Activated effector memory CD4-positive, alpha-beta T cell treated with anti-CD3 and anti-CD28 coated beads, Interleukin-2, amount 50 U/mL, for 16 hours (primary cell): ENCODE data around the gene SLC5A10.
"Not testable (repeated sequence)": the region's sequence is repeated elsewhere in the genome, so short reads cannot be mapped to it uniquely, and the experiment has no call there.

Experiments
- DNase-seq: peaks from one replicate; pipeline ENCODE4 v3.0.0-alpha.2; 2020

Gene SLC5A10

DNA sequence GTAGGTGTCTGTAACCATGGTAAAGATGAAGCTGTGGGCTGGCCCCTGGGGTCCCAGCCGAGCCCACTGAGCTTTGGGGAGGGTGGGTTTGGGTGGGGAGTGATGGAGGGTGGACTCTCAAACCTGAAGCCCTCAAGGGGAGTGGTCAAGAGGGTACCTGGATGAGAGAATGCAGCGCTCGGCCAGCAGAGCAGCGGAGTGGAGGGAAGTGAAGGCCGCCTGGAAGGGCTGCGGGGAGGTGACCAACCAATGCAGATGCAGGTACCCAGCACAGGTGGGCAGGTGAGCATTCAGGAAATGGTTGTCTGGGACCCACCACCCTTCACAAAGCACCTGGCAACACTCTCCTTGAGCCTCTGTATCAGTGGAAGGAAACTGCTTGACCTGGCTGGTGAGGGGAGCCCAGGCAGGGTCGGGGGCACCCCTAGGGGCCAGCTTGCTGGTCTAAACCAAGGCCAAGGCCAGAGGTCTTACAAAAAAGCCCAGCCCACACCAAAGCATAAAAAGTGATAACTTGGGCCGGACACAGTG, 3.4 kb upstream of the SLC5A10 start:
- DNase-seq, result no peak

DNA sequence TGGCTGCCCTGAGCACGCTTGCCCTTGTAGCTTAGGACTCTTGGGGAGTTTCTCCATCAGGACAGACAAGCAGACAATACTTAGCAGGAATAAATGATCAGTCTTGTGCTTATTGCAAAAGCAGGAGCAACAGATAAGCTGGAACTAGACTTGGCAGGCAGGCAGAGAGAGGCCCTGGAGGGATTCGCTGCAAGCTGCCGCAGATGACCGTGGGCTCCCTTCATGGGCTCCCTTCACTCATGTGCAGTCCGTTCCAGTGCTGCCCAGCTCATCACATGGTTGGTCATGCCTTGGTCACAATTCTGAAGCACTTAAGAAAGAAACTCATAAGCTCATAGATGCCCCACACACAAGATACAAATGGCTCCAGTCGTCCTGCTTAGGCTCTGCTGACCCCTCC, 2.4 kb upstream of the SLC5A10 start:
- DNase-seq, result no peak

DNA sequence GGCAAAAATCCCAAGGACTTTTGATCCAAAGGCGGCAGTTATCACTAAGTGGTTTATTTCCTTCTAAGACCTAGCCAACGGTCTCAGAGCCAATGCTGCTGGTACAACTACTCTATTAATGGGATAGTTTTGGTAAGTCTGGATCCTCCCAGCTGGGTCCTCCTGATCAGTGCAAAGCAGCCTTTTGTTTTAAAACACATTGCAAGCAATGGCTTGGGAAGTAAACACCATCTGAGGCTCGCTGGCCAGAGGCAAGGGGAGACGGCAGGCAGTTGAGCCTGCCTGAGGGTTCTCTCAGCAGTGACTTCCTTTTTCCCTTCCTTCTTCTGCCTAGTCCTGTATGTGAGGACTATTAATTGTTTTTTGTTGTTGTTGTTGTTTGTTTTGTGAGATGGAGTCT, 1.6 kb upstream of the SLC5A10 start:
- no peak for DNase-seq

DNA sequence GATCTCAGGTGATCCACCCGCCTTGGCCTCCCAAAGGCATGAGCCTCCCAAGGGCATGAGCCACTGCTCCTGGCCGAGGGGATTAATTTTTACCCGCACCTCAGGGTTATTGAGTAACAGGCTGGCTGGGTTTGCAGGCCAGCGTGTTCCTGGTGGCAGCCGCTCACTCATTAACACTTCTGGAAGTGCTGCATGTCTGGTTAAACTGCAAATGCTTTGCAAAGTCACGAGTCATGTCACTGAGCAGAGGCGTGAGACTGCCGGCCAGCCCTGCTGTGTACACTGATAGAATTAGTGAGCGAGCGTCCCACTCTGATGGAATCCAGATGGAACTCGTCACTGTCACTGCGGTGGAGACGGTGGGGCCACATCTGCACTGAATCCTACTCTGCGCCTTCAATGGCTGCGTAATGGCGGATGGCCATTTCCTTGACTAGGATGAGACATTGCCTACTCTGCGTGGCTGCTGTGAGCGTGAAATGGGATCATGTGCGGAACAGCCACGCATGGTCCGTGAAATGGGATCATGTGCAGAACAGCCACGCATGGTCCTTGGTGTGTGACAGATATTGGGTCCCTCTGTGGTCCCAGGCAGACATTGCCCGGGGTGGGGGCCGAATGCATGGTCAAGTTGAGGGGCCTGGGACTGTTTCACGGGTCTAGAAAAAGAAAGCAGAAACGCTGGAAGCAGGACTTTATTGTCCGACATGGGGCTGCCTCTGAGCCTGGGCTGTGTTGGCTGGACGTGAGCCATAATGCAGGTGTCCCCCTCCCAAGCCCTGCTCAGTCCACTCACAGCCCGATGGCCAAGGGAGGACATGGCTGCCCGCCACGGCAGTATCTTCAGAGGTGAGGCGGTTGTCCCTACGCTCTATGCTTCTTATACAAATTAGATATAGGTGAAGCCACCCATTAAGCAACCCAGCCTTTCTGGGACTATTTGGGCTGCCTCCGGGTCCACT, 740 bp upstream of the SLC5A10 start:
- no peak for DNase-seq

DNA sequence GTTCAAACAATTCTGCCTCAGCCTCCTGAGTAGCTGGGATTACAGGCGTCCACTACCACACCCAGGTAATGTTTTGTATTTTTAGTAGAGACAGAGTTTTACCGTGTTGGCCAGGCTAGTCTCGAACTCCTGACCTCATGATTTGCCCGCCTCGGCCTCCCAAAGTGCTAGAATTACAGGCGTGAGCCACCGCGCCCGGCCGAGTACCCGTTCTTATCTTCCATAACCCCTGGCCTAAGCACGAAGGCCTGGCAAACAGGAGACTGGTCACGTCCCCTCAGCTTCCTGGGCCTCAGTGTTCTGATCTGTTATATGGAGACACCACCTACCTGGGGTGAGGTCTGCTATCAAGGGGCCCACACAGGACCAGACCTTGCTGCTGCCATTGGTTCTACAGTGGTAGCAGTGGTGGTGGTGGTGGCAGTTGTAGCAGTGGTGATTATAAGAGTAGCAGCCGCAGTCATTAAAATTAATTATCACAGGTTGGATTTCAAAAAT, 1.3 kb downstream of the SLC5A10 start:
- no peak for DNase-seq

DNA sequence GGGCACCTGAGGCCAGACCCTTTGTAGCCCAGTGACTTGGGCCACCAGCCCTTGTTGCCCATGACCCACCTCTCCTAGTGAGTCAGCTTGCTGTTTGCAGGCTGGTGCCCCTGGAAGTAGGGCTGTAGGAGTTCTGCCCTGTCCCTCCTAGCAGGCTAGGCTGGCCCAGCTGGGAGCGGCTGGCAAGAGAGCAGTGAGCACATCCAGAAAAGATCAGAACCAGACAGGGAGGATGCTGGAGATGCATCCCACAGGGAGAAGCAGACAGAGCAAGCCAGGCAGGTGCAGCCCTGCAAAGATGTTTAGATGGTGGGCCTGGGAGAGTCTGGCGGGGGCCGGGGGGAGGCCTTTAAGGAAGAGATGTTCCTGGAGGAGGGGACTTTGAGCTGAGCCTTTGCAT, 2.4 kb downstream of the SLC5A10 start:
- DNase-seq, result no peak

DNA sequence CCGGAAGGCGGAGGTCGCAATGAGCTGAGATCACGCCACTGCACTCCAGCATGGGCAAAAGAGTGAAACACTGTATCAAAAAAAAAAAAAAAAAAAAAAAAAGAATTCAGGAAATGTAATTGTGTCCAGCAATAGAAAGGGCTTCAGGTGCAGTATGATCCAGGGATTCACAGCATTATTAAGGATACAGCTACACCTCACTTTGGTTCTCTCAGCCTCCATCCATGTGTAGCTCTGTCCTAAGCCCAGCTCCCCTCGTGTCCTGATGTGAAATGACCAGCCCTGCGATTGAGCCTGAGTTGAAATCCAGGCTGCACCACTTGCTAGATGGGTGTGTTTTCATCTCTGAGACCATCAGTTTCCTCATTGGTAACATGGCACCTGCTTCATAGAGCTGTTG, 3.0 kb downstream of the SLC5A10 start:
- DNase-seq, result no peak

DNA sequence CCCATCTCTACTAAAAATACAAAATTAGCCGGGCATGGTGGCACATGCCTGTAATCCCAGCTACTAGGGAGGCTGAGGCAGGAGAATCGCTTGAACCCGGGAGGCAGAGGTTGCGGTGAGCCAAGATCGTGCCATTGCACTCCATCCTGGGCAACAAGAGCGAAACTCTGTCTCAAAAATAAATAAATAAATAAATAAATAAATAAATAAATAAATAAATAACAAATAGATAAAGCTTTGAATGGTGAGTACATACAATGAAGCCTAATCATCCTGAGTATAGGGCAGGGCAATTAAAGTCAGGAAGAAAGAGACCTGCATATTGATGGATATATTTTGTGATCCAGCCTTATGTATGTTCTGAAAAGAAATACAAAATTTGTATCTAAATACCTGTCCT, 4.1 kb downstream of the SLC5A10 start:
- DNase-seq, result not testable (repeated sequence)

DNA sequence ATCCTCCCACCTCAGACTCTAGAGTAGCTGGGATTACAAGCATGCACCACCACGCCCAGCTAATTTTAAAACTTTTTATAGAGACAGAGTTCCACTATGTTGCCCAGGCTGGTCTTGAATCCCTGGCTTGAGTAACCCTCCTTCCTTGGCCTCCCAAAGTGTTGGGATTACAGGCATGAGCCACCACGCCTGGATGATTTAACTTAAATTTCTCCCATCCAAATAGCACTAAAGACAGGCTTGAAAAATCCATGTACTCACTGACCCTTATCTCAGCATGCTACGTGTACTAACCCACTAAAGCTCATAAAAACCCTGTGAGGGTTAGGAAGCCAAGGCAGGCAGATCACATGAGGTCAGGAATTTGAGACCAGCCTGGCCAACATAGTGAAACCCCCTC, 4.6 kb downstream of the SLC5A10 start:
- DNase-seq, result no peak

DNA sequence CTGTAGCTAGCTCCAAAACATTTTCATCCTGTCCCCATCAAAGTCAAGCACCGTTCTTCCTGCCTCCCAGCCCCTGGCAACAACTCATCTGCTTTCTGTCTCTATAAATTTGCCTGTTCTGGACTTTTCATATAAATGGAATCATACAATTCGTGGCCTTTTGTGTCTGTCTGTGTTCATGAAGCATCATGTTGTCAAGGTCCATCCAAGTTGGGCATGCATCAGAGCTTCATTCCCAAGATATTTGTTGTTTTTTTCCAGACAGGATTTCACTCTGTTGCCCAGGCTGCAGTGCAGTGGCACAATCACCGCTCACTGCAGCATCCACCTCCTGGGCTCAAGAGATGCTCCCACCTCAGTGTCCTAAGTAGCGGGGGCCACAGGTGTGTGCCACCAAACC, 5.9 kb downstream of the SLC5A10 start:
- DNase-seq, result no peak

DNA sequence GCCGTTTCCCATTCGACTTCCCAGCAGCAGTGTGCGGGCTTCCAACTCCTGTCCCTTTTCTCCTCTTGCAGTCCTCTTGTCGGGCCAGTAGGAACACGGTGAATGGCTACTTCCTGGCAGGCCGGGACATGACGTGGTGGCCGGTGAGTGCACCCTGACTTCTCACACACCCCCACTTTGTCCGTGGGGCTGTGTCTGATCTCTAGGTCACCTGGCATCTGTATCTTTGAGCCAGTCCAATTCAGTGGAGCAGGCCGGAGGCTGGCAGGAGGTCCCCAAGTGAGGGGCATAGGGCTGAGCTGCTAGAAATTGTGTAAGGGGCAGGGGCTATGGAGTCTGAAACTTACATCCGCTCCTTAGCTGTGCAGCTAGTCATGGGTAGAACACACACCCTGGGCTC, 6.6 kb downstream of the SLC5A10 start:
- no peak for DNase-seq

DNA sequence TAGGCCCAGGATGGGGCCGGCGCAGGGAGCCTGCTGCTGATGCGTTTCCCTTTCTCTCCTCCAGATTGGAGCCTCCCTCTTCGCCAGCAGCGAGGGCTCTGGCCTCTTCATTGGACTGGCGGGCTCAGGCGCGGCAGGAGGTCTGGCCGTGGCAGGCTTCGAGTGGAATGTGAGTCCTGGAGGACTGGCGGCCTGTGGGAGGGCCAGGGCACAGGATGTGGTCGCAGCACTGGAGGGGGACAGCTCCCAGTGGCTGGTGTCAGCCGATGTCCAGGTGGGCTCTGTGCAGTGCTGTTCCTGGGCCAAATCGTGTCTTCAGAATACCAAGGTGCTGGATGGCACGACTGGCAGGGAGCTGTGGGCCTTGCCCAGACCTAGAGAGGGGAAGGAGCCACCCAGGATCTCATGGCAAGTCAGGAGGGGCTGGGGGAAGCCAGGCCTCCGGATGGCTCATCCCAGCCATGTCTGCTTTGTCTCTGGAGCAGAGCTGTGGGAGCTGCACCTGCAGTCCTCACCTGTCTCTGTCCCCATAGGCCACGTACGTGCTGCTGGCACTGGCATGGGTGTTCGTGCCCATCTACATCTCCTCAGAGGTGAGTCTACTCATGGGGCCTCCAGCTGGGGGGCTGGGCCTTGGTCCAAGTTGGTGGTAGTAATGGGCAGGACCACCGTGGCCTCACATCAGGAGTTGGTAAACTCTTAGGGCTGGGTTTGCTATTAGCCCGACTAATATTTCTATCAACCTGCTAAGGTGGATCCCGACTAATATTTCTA, 7.3 kb downstream of the SLC5A10 start:
- no peak for DNase-seq

DNA sequence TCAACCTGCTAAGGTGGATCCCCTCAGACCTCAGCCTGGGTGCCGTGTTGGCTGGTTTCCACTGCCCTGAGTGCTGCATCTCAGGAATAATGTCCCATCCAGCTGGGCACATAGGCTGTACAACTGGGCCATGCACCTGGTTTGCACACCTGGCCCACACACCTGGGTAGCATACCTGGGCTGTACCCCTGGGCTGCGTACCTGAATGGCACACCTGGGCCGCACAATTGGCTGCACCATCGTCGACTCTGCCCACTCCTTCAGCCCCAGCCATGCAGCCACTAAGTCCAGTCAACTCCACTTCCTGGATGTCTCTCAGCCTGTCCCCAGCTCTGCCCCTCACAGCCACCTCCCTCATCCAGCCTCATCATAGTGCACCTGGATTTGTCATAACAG, 7.9 kb downstream of the SLC5A10 start:
- DNase-seq, result no peak

DNA sequence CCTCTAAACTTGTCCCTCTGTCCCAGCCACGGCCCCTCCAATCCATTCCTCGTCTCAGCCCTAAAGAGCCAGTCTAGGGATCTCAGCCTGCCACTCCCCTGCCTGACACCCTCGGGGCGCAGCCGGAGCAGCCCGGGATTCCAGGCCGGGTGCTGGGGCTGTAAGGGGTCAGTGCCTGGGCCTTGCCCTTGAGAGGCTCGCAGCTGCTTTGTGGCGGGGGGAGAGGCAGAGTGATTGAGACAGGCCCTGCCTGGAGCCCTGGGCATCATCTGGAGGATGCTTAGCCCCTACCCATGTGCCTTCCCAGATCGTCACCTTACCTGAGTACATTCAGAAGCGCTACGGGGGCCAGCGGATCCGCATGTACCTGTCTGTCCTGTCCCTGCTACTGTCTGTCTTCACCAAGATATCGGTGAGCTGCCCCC, 8.3 kb downstream of the SLC5A10 start:
- no peak for DNase-seq

DNA sequence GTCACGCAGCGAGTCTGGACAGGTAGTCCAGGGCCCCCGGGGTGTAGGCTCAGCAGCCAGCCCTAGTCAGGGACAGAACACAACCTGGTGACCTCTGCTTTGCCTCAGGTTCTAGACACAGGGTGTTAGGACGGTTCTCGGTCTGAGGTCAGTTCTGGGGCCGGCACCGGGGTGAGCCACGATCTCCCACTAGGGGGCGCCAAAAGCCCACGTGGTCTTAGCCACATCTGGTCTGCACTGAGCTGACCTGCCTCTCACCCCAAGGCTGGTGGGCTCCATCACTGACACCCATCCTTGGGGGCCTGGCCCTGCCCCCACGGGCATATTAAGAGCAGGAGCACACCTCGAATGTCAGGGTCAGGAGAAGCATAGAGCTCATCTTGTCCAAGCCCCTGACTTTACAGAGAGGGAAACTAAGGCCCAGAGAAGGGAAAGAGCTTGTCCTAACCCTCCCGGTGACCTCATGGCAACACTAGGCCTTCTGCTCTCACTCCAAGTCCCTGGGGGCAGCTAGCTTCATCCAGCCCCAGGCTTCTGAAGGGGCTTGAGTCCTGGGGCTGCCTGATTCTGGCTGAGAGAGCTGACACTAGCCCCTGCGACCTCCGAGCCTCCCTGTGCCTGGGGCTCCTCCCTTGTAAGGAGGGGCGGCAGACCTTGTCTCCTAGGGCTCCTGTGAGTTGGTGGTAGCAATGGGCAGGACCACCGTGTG, 9.0 kb downstream of the SLC5A10 start:
- peak; percentile 92 for DNase-seq

DNA sequence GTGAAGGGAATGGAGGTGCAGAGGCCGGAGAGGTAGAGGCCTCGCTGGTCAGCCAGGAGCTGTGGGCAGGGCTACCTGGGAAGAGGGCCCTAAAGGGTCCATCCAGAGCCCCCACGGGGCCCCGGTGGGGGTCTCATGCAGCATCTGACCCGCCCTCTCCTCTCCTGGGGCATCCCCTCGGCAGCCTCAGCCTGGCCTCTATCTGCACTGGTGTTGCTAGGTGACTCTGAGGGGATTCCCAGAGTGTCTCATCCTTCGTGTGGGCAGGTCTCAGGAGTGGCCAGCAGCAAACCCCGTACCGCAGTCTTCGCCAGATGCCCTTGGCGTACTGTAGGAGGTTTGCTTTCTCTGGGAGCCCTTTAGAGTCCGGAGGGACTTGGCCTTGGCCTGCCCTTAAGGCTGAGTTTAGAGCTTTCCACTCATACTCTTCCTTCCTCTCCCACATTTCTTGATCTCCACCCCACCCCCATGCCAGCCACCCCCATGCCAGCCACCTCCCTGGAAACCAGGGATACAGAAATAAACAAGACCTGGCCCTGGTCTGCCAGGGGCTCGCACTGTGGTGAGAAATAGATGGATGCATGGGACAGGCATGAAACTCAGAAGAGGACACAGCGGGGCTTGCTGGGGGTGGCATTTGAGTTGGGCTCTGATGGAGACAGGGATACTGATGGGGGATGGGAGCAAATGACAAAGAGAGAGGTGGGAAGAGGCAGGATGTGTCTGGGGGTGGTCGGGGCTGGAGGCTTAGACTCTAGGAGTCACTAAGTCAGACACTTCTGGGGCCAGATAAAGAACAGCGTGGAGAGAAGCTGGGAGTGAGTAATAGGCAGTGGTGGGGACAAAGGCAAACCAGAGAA, 9.9 kb downstream of the SLC5A10 start:
- peak; percentile 77 for DNase-seq

DNA sequence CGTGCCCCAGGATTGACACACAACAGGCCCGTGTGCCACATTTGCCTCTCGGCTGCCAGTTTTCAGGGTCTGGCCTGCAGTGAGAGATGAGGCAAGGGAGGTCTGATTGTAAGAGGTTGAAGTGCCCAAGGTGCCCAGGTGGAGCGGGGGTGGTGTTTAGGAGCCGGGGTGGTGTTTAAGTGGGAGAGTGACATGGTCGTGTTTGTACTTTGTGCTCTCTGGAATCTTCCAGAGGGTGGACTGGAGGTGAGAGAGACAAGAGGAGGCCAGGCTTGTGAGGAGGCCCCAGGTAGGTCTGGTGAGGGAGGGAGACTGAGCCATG, 10.5 kb downstream of the SLC5A10 start:
- DNase-seq, result no peak

DNA sequence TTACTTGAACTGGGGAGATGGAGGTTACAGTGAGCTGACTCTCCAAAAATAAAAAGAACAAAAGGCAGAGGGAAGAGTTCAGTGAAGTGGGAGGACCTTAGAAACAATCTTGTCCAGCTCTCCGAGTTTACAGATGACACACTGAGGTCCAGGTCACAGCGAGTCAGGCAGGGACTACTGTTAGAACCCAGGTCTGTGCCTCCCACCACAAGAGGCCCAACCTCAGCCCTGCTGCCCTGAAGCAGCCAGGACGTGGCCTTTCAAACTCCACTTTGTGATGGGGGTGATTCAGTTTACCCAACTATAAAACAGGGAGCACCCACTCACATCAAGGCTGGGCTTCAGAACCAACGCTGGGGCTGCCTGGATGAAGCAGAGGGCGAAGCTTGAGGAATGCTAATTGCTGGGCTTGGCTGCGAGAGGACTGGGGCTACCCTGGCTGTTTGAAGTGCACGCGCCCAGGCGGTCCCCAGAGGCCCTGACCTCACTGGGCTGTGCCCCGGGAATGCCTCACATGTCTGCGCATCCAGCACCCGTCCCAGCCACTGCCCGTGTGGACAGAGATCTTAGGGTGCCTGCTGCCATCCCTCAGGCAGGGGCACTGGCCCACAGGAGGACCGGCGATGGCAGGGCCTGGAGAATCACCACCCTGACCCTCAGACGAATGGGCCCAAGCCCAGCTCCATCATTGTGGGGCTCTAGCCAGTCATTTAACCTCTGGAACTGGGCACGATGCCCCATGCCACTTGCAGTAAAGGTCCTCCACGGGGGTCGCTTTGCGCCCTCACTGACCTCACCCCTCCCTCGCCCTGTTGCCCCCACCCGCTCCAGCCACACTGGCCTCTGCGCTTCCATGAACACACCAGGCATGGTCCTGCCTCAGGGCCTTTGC, 11.4 kb downstream of the SLC5A10 start:
- DNase-seq, result no peak

DNA sequence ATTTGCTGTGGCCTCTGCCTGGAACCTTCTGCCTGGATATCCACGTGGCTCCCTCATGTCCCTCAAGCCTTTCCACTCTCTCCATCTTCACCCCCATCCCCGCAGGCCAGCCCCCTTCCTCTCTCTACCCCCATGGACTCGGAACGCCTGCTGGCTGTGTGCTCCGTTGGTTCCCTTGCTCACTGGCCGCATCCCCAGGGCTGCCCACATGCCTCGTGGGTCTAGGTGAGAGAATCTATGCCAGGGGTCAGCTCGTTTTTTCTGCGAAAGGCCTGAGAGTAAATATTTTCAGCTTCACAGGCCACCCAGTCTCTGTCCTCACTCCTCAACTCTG, 12.0 kb downstream of the SLC5A10 start:
- no peak for DNase-seq

DNA sequence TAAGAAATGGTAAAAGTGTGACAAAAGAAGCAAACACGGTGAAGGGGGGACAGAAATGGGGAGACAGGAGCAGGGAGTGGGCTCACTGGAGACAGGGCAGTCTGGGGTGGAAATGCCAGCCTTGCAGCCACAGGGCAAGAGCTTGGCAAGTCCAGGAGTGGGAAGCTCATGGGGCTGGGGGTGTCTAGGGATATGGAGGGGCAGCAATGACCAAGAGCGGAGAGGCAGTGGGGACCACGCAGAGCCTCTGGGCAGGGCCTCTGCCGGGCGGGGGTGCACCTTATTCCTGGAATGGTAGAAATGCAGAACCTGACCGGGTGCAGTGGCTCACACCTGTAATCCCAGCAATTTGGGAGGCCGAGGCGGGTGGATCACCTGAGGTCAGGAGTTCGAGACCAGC, 12.6 kb downstream of the SLC5A10 start:
- DNase-seq, result no peak

DNA sequence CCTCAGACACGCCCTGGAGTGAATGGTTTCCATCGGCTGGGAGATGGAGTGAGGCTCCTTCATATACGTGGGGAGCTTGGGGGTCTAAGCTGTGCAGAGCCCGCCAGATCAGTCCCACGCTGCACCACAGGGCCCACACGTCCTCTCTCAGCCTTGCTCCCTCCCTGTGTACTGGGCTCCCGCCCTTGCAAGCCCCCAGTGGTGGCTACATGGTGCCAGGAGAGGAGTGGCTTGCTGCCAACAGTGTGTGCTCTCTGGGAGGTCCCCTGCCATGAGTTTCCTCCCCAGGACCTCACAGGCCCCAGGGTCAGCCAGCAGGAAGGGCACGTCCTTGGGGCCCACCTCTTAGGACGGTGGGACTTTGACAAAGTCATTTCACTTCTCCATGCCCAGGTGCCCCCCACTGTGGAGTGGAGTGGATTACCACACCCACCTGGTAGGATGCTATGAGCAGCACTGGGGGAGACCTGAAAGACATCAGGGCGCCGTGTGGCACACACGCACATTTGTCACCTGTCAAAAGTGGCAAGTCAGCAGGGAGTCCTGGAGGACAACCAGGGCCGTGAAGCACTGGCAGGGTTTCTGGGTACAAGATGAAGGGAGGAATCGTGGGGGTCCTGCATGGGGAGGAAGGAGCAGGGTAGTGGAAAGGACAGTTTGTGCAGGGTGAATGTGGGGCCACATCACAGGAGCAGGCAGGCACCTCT, 13.7 kb downstream of the SLC5A10 start:
- no peak for DNase-seq
